IMR-90 (cell line): ENCODE measurements around the gene DDX41. TPM values are rescaled to one million over a fixed set of nuclear protein-coding genes. Genes with fewer than 3 reads are reported as not detected.

ENCODE experiments used
- ATAC-seq: fragments of 200-7000 bp; cut with Tn5 transposase; 2 replicates; pipeline ENCODE4 v1.9.1; 2020; ENCODE audit warnings: low read depth, mild to moderate bottlenecking, moderate library complexity
- BruUV-seq: library from RNA; stranded (reverse); fragments of 400-500 nt; replicated peaks from 2 replicates; lab custom pipeline; 2021; lab: Mats Ljungman, UMichigan
- CTCF ChIA-PET: fragments of 300-600 bp; formaldehyde crosslinking; extraction: SDS; loops from one replicate; lab custom pipeline; 2021; ENCODE audit warnings: antibody characterized with exemption; lab: Yijun Ruan, JAX
- POLR2A ChIA-PET: fragments of 300-600 bp; sonication (Branson Sonifier 250); formaldehyde crosslinking; loops from one replicate; lab custom pipeline; 2022; ENCODE audit warnings: antibody characterized with exemption; ENCODE audit not compliant: unreplicated experiment; lab: Charles Lee
- DNase-seq: peaks from one replicate; pipeline ENCODE4 v3.0.0; 2013
- H2AFZ ChIP-seq: replicated peaks from 2 replicates; pipeline ENCODE3; 2013; ENCODE audit warnings: low read length, mild to moderate bottlenecking; ENCODE audit not compliant: poor library complexity
- H2AK5ac ChIP-seq: 2 replicates; pipeline ENCODE4 v1.6.1; 2013; ENCODE audit warnings: low read depth, low read length, inconsistent platforms
- H2AK9ac ChIP-seq: replicated peaks from 2 replicates; pipeline ENCODE3; 2013; ENCODE audit warnings: mild to moderate bottlenecking, low read depth, low read length, moderate library complexity; ENCODE audit not compliant: poor library complexity
- H2BK120ac ChIP-seq: 2 replicates; pipeline ENCODE4 v1.6.1; 2013; ENCODE audit warnings: low read depth, low read length, inconsistent platforms
- H2BK15ac ChIP-seq: 3 replicates; pipeline ENCODE4 v1.6.1; 2013; ENCODE audit warnings: low read depth, low read length, inconsistent platforms
- H2BK20ac ChIP-seq: 2 replicates; pipeline ENCODE4 v1.6.1; 2013; ENCODE audit warnings: low read depth, mild to moderate bottlenecking, inconsistent platforms, low read length, moderate library complexity
- H2BK5ac ChIP-seq: 2 replicates; pipeline ENCODE4 v1.6.1; 2013; ENCODE audit warnings: mild to moderate bottlenecking, low read depth, low read length, inconsistent platforms; ENCODE audit not compliant: poor library complexity, severe bottlenecking
- H3K14ac ChIP-seq: replicated peaks from 2 replicates; pipeline ENCODE4 v1.6.1; 2013; ENCODE audit warnings: low read depth, low read length, inconsistent platforms
- H3K18ac ChIP-seq: 2 replicates; pipeline ENCODE4 v1.6.1; 2013; ENCODE audit warnings: low read depth, low read length, control low read depth
- H3K23ac ChIP-seq: 2 replicates; pipeline ENCODE4 v1.6.1; 2013; ENCODE audit warnings: low read depth, low read length, inconsistent platforms
- H3K27ac ChIP-seq: 2 replicates; pipeline ENCODE4 v1.5.1; 2013; ENCODE audit warnings: mild to moderate bottlenecking, control low read depth, low read length; ENCODE audit not compliant: insufficient read depth
- H3K27me3 ChIP-seq: 2 replicates; pipeline ENCODE4 v1.6.1; 2013; ENCODE audit warnings: low read length; ENCODE audit not compliant: control insufficient read depth, insufficient read depth
- H3K36me3 ChIP-seq: 2 replicates; pipeline ENCODE4 v1.6.1; 2013; ENCODE audit warnings: low read length, mixed read lengths; ENCODE audit not compliant: control insufficient read depth, insufficient read depth
- H3K4ac ChIP-seq: 2 replicates; pipeline ENCODE4 v1.6.1; 2013; ENCODE audit warnings: low read depth, low read length, inconsistent platforms
- H3K4me1 ChIP-seq: 2 replicates; pipeline ENCODE4 v1.6.1; 2013; ENCODE audit warnings: low read length, mixed read lengths; ENCODE audit not compliant: control insufficient read depth, insufficient read depth
- H3K4me2 ChIP-seq: 2 replicates; pipeline ENCODE4 v1.6.1; 2013; ENCODE audit warnings: low read depth, mild to moderate bottlenecking, control low read depth, low read length, moderate library complexity
- H3K4me3 ChIP-seq: 2 replicates; pipeline ENCODE4 v1.5.1; 2013; ENCODE audit warnings: low read depth, mild to moderate bottlenecking, control low read depth, low read length, moderate library complexity; ENCODE audit not compliant: insufficient read depth
- H3K56ac ChIP-seq: 2 replicates; pipeline ENCODE4 v1.6.1; 2013; ENCODE audit warnings: low read length, inconsistent platforms; ENCODE audit not compliant: insufficient read depth; ENCODE audit errors: extremely low read depth
- H3K79me1 ChIP-seq, 2 experiments: 2 replicates each; pipeline ENCODE4 v1.6.1; 2013; ENCODE audit warnings: low read length in 2 of 2, inconsistent platforms in 1 of 2, low read depth in 1 of 2
- H3K9ac ChIP-seq: 2 replicates; pipeline ENCODE4 v1.6.1; 2013; ENCODE audit warnings: low read depth, low read length, control low read depth
- H3K9me1 ChIP-seq: 2 replicates; pipeline ENCODE4 v1.6.1; 2013; ENCODE audit warnings: low read length, inconsistent platforms; ENCODE audit not compliant: insufficient read depth
- H3K9me3 ChIP-seq: 2 replicates; pipeline ENCODE4 v1.6.1; 2013; ENCODE audit warnings: low read length; ENCODE audit not compliant: control insufficient read depth, insufficient read depth
- H4K20me1 ChIP-seq: 2 replicates; pipeline ENCODE4 v1.6.1; 2013; ENCODE audit warnings: low read length, inconsistent platforms; ENCODE audit not compliant: insufficient read depth
- H4K5ac ChIP-seq: 2 replicates; pipeline ENCODE4 v1.6.1; 2013; ENCODE audit warnings: mild to moderate bottlenecking, low read depth, low read length, control low read depth
- H4K8ac ChIP-seq, 2 experiments: 2 replicates each; pipeline ENCODE4 v1.6.1; 2013; ENCODE audit warnings: low read depth in 2 of 2, low read length in 2 of 2, control low read depth in 1 of 2, inconsistent platforms in 1 of 2
- H4K91ac ChIP-seq: 2 replicates; pipeline ENCODE4 v1.6.1; 2013; ENCODE audit warnings: low read depth, low read length, inconsistent platforms; ENCODE audit not compliant: insufficient read depth
- BHLHE40 ChIP-seq: fragments of 150-350 bp; IDR thresholded peaks from 2 replicates; pipeline ENCODE4 v1.6.1; 2016; ENCODE audit warnings: mild to moderate bottlenecking, low read depth, low read length
- CHD1 ChIP-seq: IDR thresholded peaks from 2 replicates; pipeline ENCODE4 v1.6.1; 2012; ENCODE audit warnings: low read depth, low read length, improper control_type of control experiment
- FOS ChIP-seq: fragments of 150-350 bp; IDR thresholded peaks from 2 replicates; pipeline ENCODE4 v1.6.1; 2016; ENCODE audit warnings: low read depth, low read length
- MAZ ChIP-seq: IDR thresholded peaks from 2 replicates; pipeline ENCODE4 v1.6.1; 2012; ENCODE audit warnings: low read depth, mild to moderate bottlenecking, low read length, improper control_type of control experiment, moderate library complexity, borderline replicate concordance
- MXI1 ChIP-seq: IDR thresholded peaks from 2 replicates; pipeline ENCODE4 v1.6.1; 2012; ENCODE audit warnings: low read depth, mild to moderate bottlenecking, low read length, moderate library complexity, borderline replicate concordance
- POLR2A ChIP-seq: IDR thresholded peaks from 2 replicates; pipeline ENCODE4 v1.6.1; 2012; ENCODE audit warnings: mild to moderate bottlenecking, low read depth, low read length
- SMC3 ChIP-seq: fragments of 150-350 bp; IDR thresholded peaks from 2 replicates; pipeline ENCODE4 v1.6.1; 2016; ENCODE audit warnings: low read depth, mild to moderate bottlenecking, antibody characterized with exemption, low read length, moderate library complexity
- WGBS, 2 experiments: methylation state at CpG; one replicate each; pipeline versions ENCODE4 v1.1.5 to v1.1.7; 2013; ENCODE audit warnings: missing lambda C conversion rate in 2 of 2; ENCODE audit not compliant: insufficient read length in 1 of 2; ENCODE audit errors: extremely low coverage in 2 of 2; 5-methylcytosine and 5-hydroxymethylcytosine counted together
- dilution Hi-C: fragments of 300-500 bp; cut with HindIII; formaldehyde crosslinking; loops from one replicate; pipeline ENCODE4 v1.14.3; 2018; ENCODE audit warnings: low sequenced_read_pairs; ENCODE audit not compliant: unreplicated experiment
- in situ Hi-C: fragments of 300-500 bp; cut with MboI; formaldehyde crosslinking; loops from 3 replicates; pipeline ENCODE4 v1.14.3; 2019; ENCODE audit warnings: low sequenced_read_pairs, inconsistent platforms, mixed read lengths
- intact Hi-C: fragments of 100-400 bp; cut with micrococcal nuclease; formaldehyde crosslinking; loops from 2 replicates; pipeline ENCODE4 v1.10.0; 2022
- polyA plus RNA-seq, 3 experiments: library from polyadenylated mRNA; depleted of rRNA; stranded (reverse); fragments of >200 nt; gene quantifications; 2 replicates each; pipeline ENCODE4 v1.2.3, GENCODE V29; 2012; ENCODE audit warnings: low replicate concordance in 1 of 3
- total RNA-seq: library from RNA; depleted of rRNA; stranded (reverse); fragments of >200 nt; gene quantifications from 2 replicates; pipeline ENCODE4 v1.2.3, GENCODE V29; 2012
- TF ChIP-seq, protein P1 (sequence below): fragments of 150-350 bp; IDR thresholded peaks from 2 replicates; pipeline ENCODE4 v1.6.1; 2016; ENCODE audit warnings: low read depth, mild to moderate bottlenecking, low read length, moderate library complexity, borderline replicate concordance

The DDX41 gene
- total and polyA plus RNA-seq, 2 of the 4 experiments (the other 2 are of a cell fraction), result 130 to 170 TPM

DNA sequence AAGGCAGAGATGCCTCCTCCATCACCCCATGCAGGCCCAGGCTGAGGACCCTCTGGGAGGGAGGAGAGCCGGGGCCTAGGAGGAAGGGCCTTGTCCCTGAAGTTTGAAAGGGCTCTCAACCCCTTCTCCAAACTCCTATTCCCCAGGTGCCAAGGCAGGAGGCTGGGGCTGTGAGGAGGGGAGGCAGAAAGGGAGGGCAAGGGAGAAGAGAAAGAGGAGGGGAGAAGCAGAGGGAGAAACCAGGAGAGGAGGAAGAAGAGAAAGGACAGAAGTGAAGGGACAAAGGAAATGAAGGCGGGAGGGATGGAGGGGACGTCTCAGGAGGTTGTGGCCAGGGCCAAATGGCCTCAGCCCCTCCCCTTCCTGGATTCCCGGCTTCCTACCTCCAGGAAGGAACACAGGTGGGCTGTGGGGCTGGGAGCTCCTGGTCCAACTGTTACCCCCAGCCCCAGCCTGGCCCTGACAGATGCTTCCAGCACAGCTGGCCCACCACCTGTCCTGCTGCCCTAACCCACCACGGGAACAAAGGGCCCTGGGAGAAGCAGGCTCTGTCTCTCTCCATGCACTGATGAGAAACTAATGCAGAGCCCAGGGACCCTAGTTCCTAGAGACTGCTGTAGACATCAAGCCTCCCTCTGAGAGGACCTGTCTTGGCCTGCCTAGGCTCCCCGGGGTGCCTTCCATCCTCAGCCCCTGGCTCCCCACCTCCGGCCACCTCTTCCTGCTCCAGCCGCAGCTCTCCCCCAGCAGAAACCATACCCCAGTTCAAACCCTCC is 46.8 kb downstream of the DDX41 start (continued):
- TF ChIP-seq FOS (no peak), CHD1 (no peak)

DNA sequence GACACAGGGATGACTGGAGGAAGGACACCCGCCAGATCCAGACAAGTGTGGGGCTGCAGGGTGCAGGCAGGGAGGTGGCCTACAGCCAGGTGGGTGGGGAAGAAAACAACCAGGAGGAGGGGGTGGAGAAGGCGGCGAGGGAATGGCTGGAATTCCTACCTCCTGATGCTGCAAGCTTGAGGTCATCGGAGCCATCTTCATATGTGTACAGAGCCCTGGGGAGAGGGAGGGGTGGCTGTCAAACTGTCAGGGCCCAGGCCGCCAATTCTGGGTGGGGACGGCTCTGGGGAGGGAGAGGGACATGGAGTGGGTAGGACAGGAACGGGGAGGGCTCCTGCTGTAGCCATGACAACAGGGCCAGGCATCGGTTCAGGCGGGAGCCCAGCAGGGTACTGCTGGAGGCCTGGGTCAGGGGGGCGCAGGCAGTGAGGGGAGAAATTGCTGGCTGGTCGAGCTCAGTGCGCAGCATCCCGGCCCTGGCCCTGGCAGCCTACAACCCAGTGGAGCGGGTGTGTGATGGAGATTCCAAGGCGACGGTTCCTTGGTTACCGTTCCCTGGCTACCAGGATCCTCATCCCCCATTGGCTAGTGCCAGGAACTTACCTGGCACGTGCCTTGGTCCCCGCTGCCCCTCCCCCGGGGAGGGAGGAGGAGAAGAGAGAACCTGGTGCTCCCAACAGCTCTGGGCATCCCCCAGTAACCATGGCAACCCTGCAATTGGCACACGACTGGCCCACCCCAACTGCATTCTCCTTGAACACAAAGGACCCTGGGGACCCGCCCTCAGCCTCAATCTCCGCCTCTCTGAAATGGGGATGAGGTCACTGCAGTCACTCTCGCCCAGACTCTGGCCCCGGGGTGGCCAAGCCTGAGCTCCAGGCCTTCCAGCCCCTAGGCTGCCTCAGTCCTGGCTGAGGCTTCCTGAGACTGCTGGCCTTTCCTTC is 47.8 kb downstream of the DDX41 start:
- peak; percentile 15 for ATAC-seq
- Histone ChIP-seq H3K14ac (no peak overlapping the region; the same call in 1 of the 2 replicates), H3K23ac (peak overlapping the region; percentile 52; the same call in 1 of the 2 replicates), H2AFZ (peak overlapping the region; percentile 41), H3K9ac (0 out of 2 replicates have a peak overlapping the region, but pooled peaks have one; percentile 20), H4K91ac (no peak overlapping the region), H3K4me3 (no peak overlapping the region), H2AK5ac (peak overlapping the region; percentile 74; the same call in 1 of the 2 replicates), H4K8ac (no peak overlapping the region), H3K9me1 (peaks cover 36% of the 10 kb centered on the region), H2BK20ac (no peak overlapping the region), H3K4ac (peak overlapping the region; percentile 69), H3K27ac (peak overlapping the region; percentile 6), H3K4me1 (peaks cover 37% of the 10 kb centered on the region), H3K18ac (no peak overlapping the region), H3K27me3 (no peaks in the 10 kb centered on the region), H2BK15ac (no peak overlapping the region), H3K56ac (no peak overlapping the region), H4K5ac (no peak overlapping the region), H2BK5ac (peak overlapping the region; percentile 42), H3K9me3 (no peaks in the 10 kb centered on the region), H4K20me1 (peaks cover 70% of the 10 kb centered on the region), H3K36me3 (peaks cover 50% of the 10 kb centered on the region), H2BK120ac (no peak overlapping the region), H2AK9ac (peak overlapping the region; percentile 92), H3K4me2 (peak overlapping the region; percentile 38), H3K79me1 (peaks cover 27 to 74% of the 10 kb centered on the region in 2 experiments)
- CTCF ChIA-PET, result interaction anchor here (0.9 to 1.3 kb wide), 2 partner anchors 64 to 77 kb away, joined by 3 read pairs; no protein-coding TSS in a partner anchor
- 67% methylated on average over 8 of the region's 25 CpGs; no CpG with 5 or more reads in 1 of the 2 experiments for WGBS, 2 experiments
- no TSS peak for BruUV-seq
- in situ Hi-C loops (no loop called here), dilution Hi-C loops (no loop called here), intact Hi-C loops (no loop called here)
- DNase-seq, result peak; percentile 70
- POLR2A ChIA-PET, result interaction anchor here (0.6 to 1.0 kb wide), 2 partner anchors 12 to 42 kb away, joined by 3 read pairs; partner anchors contain the start of gene GRK6
- 0 out of 2 replicates have a peak, but pooled peaks have one; percentile 11 for TF ChIP-seq POLR2A
- TF ChIP-seq BHLHE40, result peak; percentile 59
- no peak for TF ChIP-seq SMC3
- TF ChIP-seq, protein P1, sequence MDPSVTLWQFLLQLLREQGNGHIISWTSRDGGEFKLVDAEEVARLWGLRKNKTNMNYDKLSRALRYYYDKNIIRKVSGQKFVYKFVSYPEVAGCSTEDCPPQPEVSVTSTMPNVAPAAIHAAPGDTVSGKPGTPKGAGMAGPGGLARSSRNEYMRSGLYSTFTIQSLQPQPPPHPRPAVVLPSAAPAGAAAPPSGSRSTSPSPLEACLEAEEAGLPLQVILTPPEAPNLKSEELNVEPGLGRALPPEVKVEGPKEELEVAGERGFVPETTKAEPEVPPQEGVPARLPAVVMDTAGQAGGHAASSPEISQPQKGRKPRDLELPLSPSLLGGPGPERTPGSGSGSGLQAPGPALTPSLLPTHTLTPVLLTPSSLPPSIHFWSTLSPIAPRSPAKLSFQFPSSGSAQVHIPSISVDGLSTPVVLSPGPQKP, result no peak
- TF ChIP-seq MAZ, result peak; percentile 47; the same call in 1 of the 2 replicates
- 0 out of 2 replicates have a peak, but pooled peaks have one; percentile 24 for TF ChIP-seq MXI1
